ENCODE data around the gene MSGN1. TPM values are rescaled to one million over a fixed set of nuclear protein-coding genes. Genes with fewer than 3 reads are reported as not detected.

MSGN1 gene
- total and polyA plus RNA-seq, 2 of the 4 experiments (the other 2 are of a cell fraction): not detected

DNA sequence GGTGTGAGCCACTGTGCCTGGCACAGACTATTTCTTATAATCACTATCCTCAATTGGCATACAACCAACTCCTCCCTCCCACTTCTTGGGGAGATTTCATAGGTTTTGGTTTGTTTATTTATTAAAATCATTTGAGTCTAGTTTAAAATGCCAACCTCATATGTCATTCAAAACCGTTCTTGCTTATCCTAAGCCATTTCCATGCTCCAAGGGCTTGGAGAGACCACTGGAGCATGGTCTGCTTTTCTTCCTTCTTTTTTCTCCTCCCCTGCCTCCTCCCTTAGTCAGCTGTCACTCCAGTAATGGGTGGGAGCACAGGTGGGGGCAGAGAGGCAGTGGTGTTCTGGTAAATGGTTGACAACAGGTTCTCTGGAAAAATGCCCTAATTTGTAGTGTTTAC, 41.8 kb downstream of the MSGN1 start:
- Histone ChIP-seq H3K18ac (ENCODE audit: low read depth, low read length) (no peak overlapping the region), H2AFZ (replicated peaks; ENCODE audit: low read length, poor library complexity) (no peak overlapping the region), H4K5ac (ENCODE audit: low read depth, low read length) (no peak overlapping the region), H3K4me2 (ENCODE audit: low read depth, low read length) (no peak overlapping the region), H3K14ac (replicated peaks; ENCODE audit: low read depth, low read length) (no peak overlapping the region), H2AK9ac (replicated peaks; ENCODE audit: low read depth, low read length, poor library complexity) (no peak overlapping the region), H3K23ac (ENCODE audit: low read depth, low read length) (no peak overlapping the region), H3K4me3 (ENCODE audit: insufficient read depth, low read depth, low read length) (no peak overlapping the region), H3K27ac (ENCODE audit: insufficient read depth, low read length) (no peak overlapping the region), H2BK20ac (ENCODE audit: low read depth, low read length) (no peak overlapping the region), H4K8ac (ENCODE audit: low read depth in 2 of 2, low read length in 2 of 2) (no peak overlapping the region), H2BK5ac (ENCODE audit: low read depth, low read length, poor library complexity, severe bottlenecking) (no peak overlapping the region), H4K91ac (ENCODE audit: insufficient read depth, low read depth, low read length) (no peak overlapping the region), H3K56ac (ENCODE audit: extremely low read depth, insufficient read depth, low read length) (no peak overlapping the region), H2BK15ac (ENCODE audit: low read depth, low read length) (no peak overlapping the region), H3K9ac (ENCODE audit: low read depth, low read length) (no peak overlapping the region), H3K79me1 (ENCODE audit: low read depth in 1 of 2, low read length in 2 of 2) (no peaks in the 10 kb centered on the region), H3K36me3 (ENCODE audit: control insufficient read depth, insufficient read depth, low read length) (no peaks in the 10 kb centered on the region), H3K4ac (ENCODE audit: low read depth, low read length) (no peak overlapping the region), H2BK120ac (ENCODE audit: low read depth, low read length) (no peak overlapping the region), H2AK5ac (ENCODE audit: low read depth, low read length) (no peak overlapping the region), H3K9me3 (ENCODE audit: control insufficient read depth, insufficient read depth, low read length) (no peaks in the 10 kb centered on the region), H3K4me1 (ENCODE audit: control insufficient read depth, insufficient read depth, low read length) (no peaks in the 10 kb centered on the region), H3K27me3 (ENCODE audit: control insufficient read depth, insufficient read depth, low read length) (peaks cover 8% of the 10 kb centered on the region), H3K9me1 (ENCODE audit: insufficient read depth, low read length) (no peaks in the 10 kb centered on the region), H4K20me1 (ENCODE audit: insufficient read depth, low read length) (no peaks in the 10 kb centered on the region)
- BruUV-seq (replicated peaks): no TSS peak
- POLR2A ChIA-PET (ENCODE audit: unreplicated experiment): no interaction called here
- dilution Hi-C loops (cut with HindIII; ENCODE audit: low sequenced_read_pairs, unreplicated experiment): no loop called here
- intact Hi-C loops (cut with micrococcal nuclease): no loop called here
- no peak for DNase-seq
- CTCF ChIA-PET: no interaction called here
- TF ChIP-seq NFE2L2 (IDR thresholded peaks at IDR 0.05; ENCODE audit: low read depth, low read length): no peak
- TF ChIP-seq CEBPB (IDR thresholded peaks at IDR 0.05; ENCODE audit: low read depth, low read length): no peak
- TF ChIP-seq MAZ (IDR thresholded peaks at IDR 0.05; ENCODE audit: borderline replicate concordance, low read depth, low read length): no peak
- TF ChIP-seq RAD21 (IDR thresholded peaks at IDR 0.05; ENCODE audit: low read length): no peak
- no peak for TF ChIP-seq CHD1 (IDR thresholded peaks at IDR 0.05; ENCODE audit: low read depth, low read length)
- no peak for TF ChIP-seq SMC3 (IDR thresholded peaks at IDR 0.05; ENCODE audit: low read depth, low read length)
- TF ChIP-seq MXI1 (IDR thresholded peaks at IDR 0.05; ENCODE audit: borderline replicate concordance, low read depth, low read length): no peak
- no peak for ATAC-seq (ENCODE audit: low read depth)
- WGBS, 2 experiments (ENCODE audit: extremely low coverage in 2 of 2, insufficient read length in 1 of 2): no CpG with 5 or more reads among the region's 1 CpG
- in situ Hi-C loops (cut with MboI; ENCODE audit: low sequenced_read_pairs): loop anchor here (5.0 to 25.0 kb wide), 2 partner anchors 304 to 524 kb away; no protein-coding TSS in a partner anchor
